Loucy (cell line): Measurements from ENCODE around the gene EDAR.

ENCODE experiments used
- H2AFZ ChIP-seq: fragments of 200-600 bp; sonication (generic); 2 replicates; pipeline ENCODE4 v1.6.0; 2016; ENCODE audit warnings: antibody characterized with exemption, mild to moderate bottlenecking, low read length, moderate library complexity
- H3F3A ChIP-seq: fragments of 200-600 bp; 2 replicates; pipeline ENCODE4 v1.6.0; 2016; ENCODE audit warnings: antibody characterized with exemption, low read depth, mild to moderate bottlenecking
- H3K27me3 ChIP-seq: fragments of 200-600 bp; sonication (generic); 2 replicates; pipeline ENCODE4 v1.6.1; 2014; ENCODE audit warnings: low read length, mild to moderate bottlenecking; ENCODE audit not compliant: insufficient read depth, poor library complexity, severe bottlenecking
- H3K36me3 ChIP-seq: fragments of 200-600 bp; sonication (generic); 2 replicates; pipeline ENCODE4 v1.6.1; 2016; ENCODE audit warnings: low read length; ENCODE audit not compliant: insufficient read depth
- H3K4me1 ChIP-seq: fragments of 200-600 bp; sonication (generic); 2 replicates; pipeline ENCODE4 v1.5.1; 2014; ENCODE audit warnings: low read length, mild to moderate bottlenecking; ENCODE audit not compliant: insufficient read depth, poor library complexity, severe bottlenecking
- H3K4me2 ChIP-seq: fragments of 200-600 bp; sonication (generic); 2 replicates; pipeline ENCODE4 v1.6.0; 2014; ENCODE audit warnings: antibody characterized with exemption, low read length, low read depth, mild to moderate bottlenecking; ENCODE audit not compliant: poor library complexity, severe bottlenecking
- H3K4me3 ChIP-seq: fragments of 200-600 bp; sonication (generic); 2 replicates; pipeline ENCODE4 v1.5.1; 2014; ENCODE audit warnings: low read length, mild to moderate bottlenecking, mixed read lengths; ENCODE audit not compliant: poor library complexity, severe bottlenecking
- H3K79me2 ChIP-seq: fragments of 200-600 bp; sonication (generic); 2 replicates; pipeline ENCODE4 v1.6.1; 2014; ENCODE audit warnings: low read length; ENCODE audit not compliant: insufficient read depth
- H3K9ac ChIP-seq: fragments of 200-600 bp; sonication (generic); 2 replicates; pipeline ENCODE4 v1.6.0; 2014; ENCODE audit warnings: mild to moderate bottlenecking, low read depth, low read length, moderate library complexity; ENCODE audit not compliant: poor library complexity, severe bottlenecking
- H3K9me2 ChIP-seq: fragments of 200-600 bp; sonication (generic); replicated peaks from 2 replicates; pipeline ENCODE4 v1.6.1; 2016; ENCODE audit warnings: low read depth, low read length, mixed read lengths
- H3K9me3 ChIP-seq: fragments of 200-600 bp; sonication (generic); 2 replicates; pipeline ENCODE4 v1.6.1; 2014; ENCODE audit warnings: mild to moderate bottlenecking, antibody characterized with exemption, low read length, low read depth; ENCODE audit not compliant: insufficient read depth
- H4K20me1 ChIP-seq: fragments of 200-600 bp; sonication (generic); 2 replicates; pipeline ENCODE4 v1.6.0; 2014; ENCODE audit warnings: antibody characterized with exemption, low read length, mild to moderate bottlenecking; ENCODE audit not compliant: insufficient read depth, poor library complexity, severe bottlenecking
- CTCF ChIP-seq: fragments of 200-600 bp; sonication (generic); conservative IDR thresholded peaks from 2 replicates; pipeline ENCODE4 v1.5.1; 2014; ENCODE audit warnings: mild to moderate bottlenecking, antibody characterized with exemption, low read length
- EZH2phosphoT487 ChIP-seq: fragments of 200-600 bp; IDR thresholded peaks from 2 replicates; pipeline ENCODE4 v1.6.1; 2018; ENCODE audit warnings: antibody characterized with exemption, mild to moderate bottlenecking, moderate library complexity, borderline replicate concordance

EDAR gene

GRCh38 chr2:108960006-108960405, 29.0 kb downstream of the EDAR start:
- peaks cover 7% of the 10 kb centered on the region for H3K4me1 ChIP-seq
- no peaks in the 10 kb centered on the region for H3K9me2 ChIP-seq
- no peaks in the 10 kb centered on the region for H3K9me3 ChIP-seq
- no peak overlapping the region for H3K4me3 ChIP-seq
- TF ChIP-seq EZH2phosphoT487 (no peak), CTCF (peak; percentile 40)
- no peaks in the 10 kb centered on the region for H4K20me1 ChIP-seq
- no peaks in the 10 kb centered on the region for H3K27me3 ChIP-seq
- no peak overlapping the region for H3K9ac ChIP-seq
- no peaks in the 10 kb centered on the region for H3F3A ChIP-seq
- H3K79me2 ChIP-seq, result no peaks in the 10 kb centered on the region
- H3K4me2 ChIP-seq, result no peak overlapping the region
- no peak overlapping the region for H2AFZ ChIP-seq
- H3K36me3 ChIP-seq, result no peaks in the 10 kb centered on the region

GRCh38 chr2:108959401-108959800, 29.6 kb downstream of the EDAR start:
- Histone ChIP-seq H3K4me2 (no peak overlapping the region), H2AFZ (no peak overlapping the region), H3K9ac (no peak overlapping the region), H3K9me3 (no peaks in the 10 kb centered on the region), H3F3A (no peaks in the 10 kb centered on the region), H3K36me3 (no peaks in the 10 kb centered on the region), H4K20me1 (no peaks in the 10 kb centered on the region), H3K79me2 (no peaks in the 10 kb centered on the region), H3K4me3 (no peak overlapping the region), H3K9me2 (no peaks in the 10 kb centered on the region), H3K4me1 (peaks cover 3% of the 10 kb centered on the region), H3K27me3 (no peaks in the 10 kb centered on the region)
- TF ChIP-seq EZH2phosphoT487, result no peak
- TF ChIP-seq CTCF, result no peak

DNA sequence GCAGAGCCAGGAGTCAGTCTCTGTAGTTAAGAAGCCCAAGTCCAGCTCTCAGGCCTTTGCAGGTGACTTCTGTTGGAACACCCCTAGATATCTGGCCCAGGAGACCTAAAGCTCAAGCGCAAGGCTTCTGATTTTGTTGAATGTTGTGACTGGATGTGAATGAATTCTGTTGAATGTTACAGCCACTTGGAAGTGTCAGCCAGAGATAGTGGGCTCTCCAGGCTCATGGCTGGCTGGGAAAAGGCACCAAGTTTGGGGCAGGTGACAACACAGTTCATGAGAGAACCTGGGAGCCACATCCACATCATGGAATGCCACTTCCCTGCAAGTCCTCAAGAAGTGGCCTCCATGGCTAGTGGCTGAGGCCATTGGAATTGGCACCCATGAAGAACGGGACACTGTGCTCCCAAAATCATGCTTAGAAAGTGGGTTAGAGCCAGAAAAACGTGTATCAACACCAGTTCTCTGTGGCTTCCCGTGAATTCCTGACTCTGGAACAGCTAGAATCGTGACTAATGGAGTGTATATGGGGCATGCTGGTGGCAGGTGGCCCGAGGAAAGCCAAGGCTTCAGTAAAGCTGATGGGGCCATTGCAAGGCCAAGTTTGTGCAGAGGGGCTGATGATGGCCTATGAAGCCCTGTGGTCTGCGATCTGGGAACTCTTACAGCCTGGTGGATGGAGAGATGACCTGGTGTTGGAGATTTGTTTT, 30.2 kb downstream of the EDAR start:
- Histone ChIP-seq H3K36me3 (no peaks in the 10 kb centered on the region), H3K4me1 (no peaks in the 10 kb centered on the region), H3K9me2 (no peaks in the 10 kb centered on the region), H3K9me3 (no peaks in the 10 kb centered on the region), H3F3A (no peaks in the 10 kb centered on the region), H3K9ac (no peak overlapping the region), H2AFZ (no peak overlapping the region), H4K20me1 (no peaks in the 10 kb centered on the region), H3K4me3 (no peak overlapping the region), H3K27me3 (no peaks in the 10 kb centered on the region), H3K79me2 (no peaks in the 10 kb centered on the region), H3K4me2 (no peak overlapping the region)
- no peak for TF ChIP-seq EZH2phosphoT487
- TF ChIP-seq CTCF, result no peak
